ENCODE data around the gene IPO9.
A peak's percentile ranks its signal among the peaks of the same experiment; 100 is the strongest.

DNA sequence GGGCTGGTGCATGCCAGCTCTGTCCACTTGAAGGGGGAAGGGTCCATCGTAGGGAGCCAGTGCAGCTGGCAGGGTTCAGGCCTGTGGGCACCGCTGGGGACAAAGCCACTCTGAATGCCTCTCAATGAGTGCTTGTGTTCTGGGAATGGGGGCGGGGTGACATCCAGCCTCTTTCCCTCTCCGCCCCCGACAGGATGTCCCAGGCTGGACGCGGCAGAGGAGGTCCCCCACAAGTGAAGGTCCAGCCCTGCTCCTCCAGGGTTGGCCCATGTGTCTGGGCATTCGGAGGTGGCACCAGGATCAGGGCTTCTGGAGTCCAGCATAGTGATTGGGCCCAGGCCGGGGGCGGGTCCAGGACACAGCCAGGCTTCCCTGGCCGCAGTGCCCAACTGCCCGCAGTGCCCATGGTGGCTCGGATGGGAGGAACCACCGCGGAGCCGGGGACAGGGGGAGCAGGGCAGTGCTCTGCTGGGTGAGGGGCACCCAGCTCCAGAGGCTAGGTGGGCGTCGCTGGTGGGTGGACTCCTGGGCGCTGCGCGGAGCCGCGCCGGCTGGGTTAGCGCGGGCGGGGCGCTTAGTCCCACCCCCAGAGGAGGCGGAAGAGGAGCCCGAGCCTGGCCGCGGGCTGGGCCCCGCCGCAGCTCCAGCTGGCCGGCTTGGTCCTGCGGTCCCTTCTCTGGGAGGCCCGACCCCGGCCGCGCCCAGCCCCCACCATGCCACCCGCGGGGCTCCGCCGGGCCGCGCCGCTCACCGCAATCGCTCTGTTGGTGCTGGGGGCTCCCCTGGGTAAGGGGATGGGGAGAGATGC is 59.5 kb downstream of the IPO9 start, which contains the start of gene SHISA4:
- TF ChIP-seq, protein P1, sequence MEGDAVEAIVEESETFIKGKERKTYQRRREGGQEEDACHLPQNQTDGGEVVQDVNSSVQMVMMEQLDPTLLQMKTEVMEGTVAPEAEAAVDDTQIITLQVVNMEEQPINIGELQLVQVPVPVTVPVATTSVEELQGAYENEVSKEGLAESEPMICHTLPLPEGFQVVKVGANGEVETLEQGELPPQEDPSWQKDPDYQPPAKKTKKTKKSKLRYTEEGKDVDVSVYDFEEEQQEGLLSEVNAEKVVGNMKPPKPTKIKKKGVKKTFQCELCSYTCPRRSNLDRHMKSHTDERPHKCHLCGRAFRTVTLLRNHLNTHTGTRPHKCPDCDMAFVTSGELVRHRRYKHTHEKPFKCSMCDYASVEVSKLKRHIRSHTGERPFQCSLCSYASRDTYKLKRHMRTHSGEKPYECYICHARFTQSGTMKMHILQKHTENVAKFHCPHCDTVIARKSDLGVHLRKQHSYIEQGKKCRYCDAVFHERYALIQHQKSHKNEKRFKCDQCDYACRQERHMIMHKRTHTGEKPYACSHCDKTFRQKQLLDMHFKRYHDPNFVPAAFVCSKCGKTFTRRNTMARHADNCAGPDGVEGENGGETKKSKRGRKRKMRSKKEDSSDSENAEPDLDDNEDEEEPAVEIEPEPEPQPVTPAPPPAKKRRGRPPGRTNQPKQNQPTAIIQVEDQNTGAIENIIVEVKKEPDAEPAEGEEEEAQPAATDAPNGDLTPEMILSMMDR (IDR thresholded peaks at IDR 0.05), result no peak
- TF ChIP-seq POLR2AphosphoS5 (IDR thresholded peaks at IDR 0.05; ENCODE audit: low read depth, low read length), result peak; percentile 62
- TF ChIP-seq TCF7L2 (IDR thresholded peaks at IDR 0.05; ENCODE audit: low read depth, low read length), result no peak
- TF ChIP-seq, protein P2, sequence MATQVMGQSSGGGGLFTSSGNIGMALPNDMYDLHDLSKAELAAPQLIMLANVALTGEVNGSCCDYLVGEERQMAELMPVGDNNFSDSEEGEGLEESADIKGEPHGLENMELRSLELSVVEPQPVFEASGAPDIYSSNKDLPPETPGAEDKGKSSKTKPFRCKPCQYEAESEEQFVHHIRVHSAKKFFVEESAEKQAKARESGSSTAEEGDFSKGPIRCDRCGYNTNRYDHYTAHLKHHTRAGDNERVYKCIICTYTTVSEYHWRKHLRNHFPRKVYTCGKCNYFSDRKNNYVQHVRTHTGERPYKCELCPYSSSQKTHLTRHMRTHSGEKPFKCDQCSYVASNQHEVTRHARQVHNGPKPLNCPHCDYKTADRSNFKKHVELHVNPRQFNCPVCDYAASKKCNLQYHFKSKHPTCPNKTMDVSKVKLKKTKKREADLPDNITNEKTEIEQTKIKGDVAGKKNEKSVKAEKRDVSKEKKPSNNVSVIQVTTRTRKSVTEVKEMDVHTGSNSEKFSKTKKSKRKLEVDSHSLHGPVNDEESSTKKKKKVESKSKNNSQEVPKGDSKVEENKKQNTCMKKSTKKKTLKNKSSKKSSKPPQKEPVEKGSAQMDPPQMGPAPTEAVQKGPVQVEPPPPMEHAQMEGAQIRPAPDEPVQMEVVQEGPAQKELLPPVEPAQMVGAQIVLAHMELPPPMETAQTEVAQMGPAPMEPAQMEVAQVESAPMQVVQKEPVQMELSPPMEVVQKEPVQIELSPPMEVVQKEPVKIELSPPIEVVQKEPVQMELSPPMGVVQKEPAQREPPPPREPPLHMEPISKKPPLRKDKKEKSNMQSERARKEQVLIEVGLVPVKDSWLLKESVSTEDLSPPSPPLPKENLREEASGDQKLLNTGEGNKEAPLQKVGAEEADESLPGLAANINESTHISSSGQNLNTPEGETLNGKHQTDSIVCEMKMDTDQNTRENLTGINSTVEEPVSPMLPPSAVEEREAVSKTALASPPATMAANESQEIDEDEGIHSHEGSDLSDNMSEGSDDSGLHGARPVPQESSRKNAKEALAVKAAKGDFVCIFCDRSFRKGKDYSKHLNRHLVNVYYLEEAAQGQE (IDR thresholded peaks at IDR 0.05; ENCODE audit: insufficient read depth in 1 of 2, low read depth in 2 of 2, low read length in 1 of 2), result no peak; a peak in 1 of 4 replicates
